OCI-LY1 (cell line): ENCODE data around the gene CXCL13.

ENCODE experiments used
- EZH2 ChIP-seq: fragments of 200-600 bp; sonication (generic), shearing (Covaris generic); IDR thresholded peaks from 2 replicates; pipeline ENCODE4 v1.8.0; 2017; ENCODE audit warnings: borderline replicate concordance, mixed run types, mild to moderate bottlenecking, antibody characterized with exemption, low read length, moderate library complexity, mixed read lengths
- TF ChIP-seq, protein P1 (sequence below): fragments of 200-600 bp; sonication (generic), shearing (Covaris generic); IDR thresholded peaks from 2 replicates; pipeline ENCODE4 v1.5.1; 2017; ENCODE audit warnings: mild to moderate bottlenecking, antibody characterized with exemption, low read length, moderate library complexity, mixed read lengths

DNA sequence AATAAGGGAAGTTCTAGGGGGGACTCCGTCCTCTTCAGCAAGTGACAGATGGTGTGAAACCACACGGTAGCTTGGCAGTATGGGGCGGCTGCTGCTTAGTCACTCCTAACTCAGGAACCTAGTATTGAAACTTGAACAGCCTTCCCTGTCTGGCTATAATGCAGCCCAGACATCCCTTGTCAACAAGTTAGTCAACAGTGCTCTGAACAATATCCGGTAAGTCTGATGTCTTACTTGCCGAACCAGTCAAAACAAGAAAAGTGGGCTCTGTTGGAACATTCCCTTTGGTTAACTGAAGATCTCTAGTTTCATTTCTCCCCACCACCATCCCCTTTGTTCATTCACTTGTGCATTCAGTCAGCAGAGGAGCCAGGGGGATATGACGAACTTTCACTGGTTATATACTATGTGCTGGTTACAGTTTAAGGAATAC is 18.7 kb upstream of the CXCL13 start:
- TF ChIP-seq, protein P1, sequence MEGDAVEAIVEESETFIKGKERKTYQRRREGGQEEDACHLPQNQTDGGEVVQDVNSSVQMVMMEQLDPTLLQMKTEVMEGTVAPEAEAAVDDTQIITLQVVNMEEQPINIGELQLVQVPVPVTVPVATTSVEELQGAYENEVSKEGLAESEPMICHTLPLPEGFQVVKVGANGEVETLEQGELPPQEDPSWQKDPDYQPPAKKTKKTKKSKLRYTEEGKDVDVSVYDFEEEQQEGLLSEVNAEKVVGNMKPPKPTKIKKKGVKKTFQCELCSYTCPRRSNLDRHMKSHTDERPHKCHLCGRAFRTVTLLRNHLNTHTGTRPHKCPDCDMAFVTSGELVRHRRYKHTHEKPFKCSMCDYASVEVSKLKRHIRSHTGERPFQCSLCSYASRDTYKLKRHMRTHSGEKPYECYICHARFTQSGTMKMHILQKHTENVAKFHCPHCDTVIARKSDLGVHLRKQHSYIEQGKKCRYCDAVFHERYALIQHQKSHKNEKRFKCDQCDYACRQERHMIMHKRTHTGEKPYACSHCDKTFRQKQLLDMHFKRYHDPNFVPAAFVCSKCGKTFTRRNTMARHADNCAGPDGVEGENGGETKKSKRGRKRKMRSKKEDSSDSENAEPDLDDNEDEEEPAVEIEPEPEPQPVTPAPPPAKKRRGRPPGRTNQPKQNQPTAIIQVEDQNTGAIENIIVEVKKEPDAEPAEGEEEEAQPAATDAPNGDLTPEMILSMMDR: no peak
- TF ChIP-seq EZH2: no peak
